ENCODE data around the gene CLDN22.

The CLDN22 gene

GRCh38 chr4:183318656-183319055 is 1.4 kb downstream of the CLDN22 start:
- DNase-seq = no peak

GRCh38 chr4:183314806-183315205 is 5.3 kb downstream of the CLDN22 start:
- DNase-seq = no peak

- DNase-seq = no peak
These were observed 5.7 kb downstream of the CLDN22 start for GRCh38 chr4:183314336-183314735.

- no peak for DNase-seq
These were observed 7.2 kb downstream of the CLDN22 start for GRCh38 chr4:183312841-183313240.

GRCh38 chr4:183306811-183307210 is 13.3 kb downstream of the CLDN22 start:
- DNase-seq = no peak

GRCh38 chr4:183304538-183304937 is 15.5 kb downstream of the CLDN22 start:
- no peak for DNase-seq

GRCh38 chr4:183304067-183304466 is 16.0 kb downstream of the CLDN22 start:
- no peak for DNase-seq

- DNase-seq = no peak
These were observed 16.8 kb downstream of the CLDN22 start for GRCh38 chr4:183303301-183303700.

GRCh38 chr4:183300655-183301054 is 19.4 kb downstream of the CLDN22 start:
- no peak for DNase-seq

- DNase-seq = no peak
These were observed 20.0 kb downstream of the CLDN22 start for GRCh38 chr4:183300070-183300469.

GRCh38 chr4:183299464-183299863 is 20.6 kb downstream of the CLDN22 start:
- no peak for DNase-seq

GRCh38 chr4:183297675-183298074 is 22.4 kb downstream of the CLDN22 start:
- no peak for DNase-seq

GRCh38 chr4:183295711-183296110 is 24.4 kb downstream of the CLDN22 start:
- no peak for DNase-seq

GRCh38 chr4:183291070-183291469 is 29.0 kb downstream of the CLDN22 start:
- no peak for DNase-seq

- no peak for DNase-seq
These were observed 30.4 kb downstream of the CLDN22 start for GRCh38 chr4:183289688-183290087.

- no peak for DNase-seq
These were observed 31.1 kb downstream of the CLDN22 start for GRCh38 chr4:183288955-183289354.

- no peak for DNase-seq
These were observed 32.4 kb downstream of the CLDN22 start for GRCh38 chr4:183287677-183288076.

- no peak for DNase-seq
These were observed 32.8 kb downstream of the CLDN22 start for GRCh38 chr4:183287309-183287659.

GRCh38 chr4:183286590-183287308 is 33.3 kb downstream of the CLDN22 start:
- DNase-seq = no peak

GRCh38 chr4:183285886-183286285 is 34.2 kb downstream of the CLDN22 start:
- no peak for DNase-seq

GRCh38 chr4:183284965-183285364 is 35.1 kb downstream of the CLDN22 start:
- no peak for DNase-seq

GRCh38 chr4:183284258-183284785 is 35.8 kb downstream of the CLDN22 start:
- no peak for DNase-seq

- DNase-seq = no peak
These were observed 44.0 kb downstream of the CLDN22 start for GRCh38 chr4:183276106-183276505.

GRCh38 chr4:183272384-183272783 is 47.7 kb downstream of the CLDN22 start:
- DNase-seq = no peak

- DNase-seq = no peak
These were observed 51.5 kb downstream of the CLDN22 start for GRCh38 chr4:183268556-183268955.
